GM15510 (cell line): Measurements from ENCODE around the gene PRKCA.

Experiments used
- POLR2A ChIP-seq: IDR thresholded peaks from 3 replicates; pipeline ENCODE4 v1.6.1; 2011; ENCODE audit warnings: borderline replicate concordance; ENCODE audit not compliant: insufficient read length; ENCODE audit errors: extremely low read depth

Gene PRKCA

GRCh38 chr17:66407864-66408263, 105.5 kb downstream of the PRKCA start:
- TF ChIP-seq POLR2A = no peak

- TF ChIP-seq POLR2A = no peak
These were observed 109.1 kb downstream of the PRKCA start for GRCh38 chr17:66411520-66411919.

GRCh38 chr17:66412857-66413558, 110.6 kb downstream of the PRKCA start:
- TF ChIP-seq POLR2A = no peak

- no peak for TF ChIP-seq POLR2A
These were observed 111.4 kb downstream of the PRKCA start for GRCh38 chr17:66413559-66414520.

GRCh38 chr17:66414561-66415175, 112.3 kb downstream of the PRKCA start:
- TF ChIP-seq POLR2A = no peak

- TF ChIP-seq POLR2A = no peak
These were observed 113.2 kb downstream of the PRKCA start for GRCh38 chr17:66415366-66416206.

GRCh38 chr17:66416207-66416940, 114.0 kb downstream of the PRKCA start:
- TF ChIP-seq POLR2A = no peak

- no peak for TF ChIP-seq POLR2A
These were observed 114.9 kb downstream of the PRKCA start for GRCh38 chr17:66417300-66417719.

GRCh38 chr17:66420961-66421371, 118.6 kb downstream of the PRKCA start:
- no peak for TF ChIP-seq POLR2A

- TF ChIP-seq POLR2A = no peak
These were observed 119.8 kb downstream of the PRKCA start for GRCh38 chr17:66422186-66422585.

GRCh38 chr17:66423056-66423955, 120.9 kb downstream of the PRKCA start:
- no peak for TF ChIP-seq POLR2A

GRCh38 chr17:66425756-66426396, 123.5 kb downstream of the PRKCA start:
- no peak for TF ChIP-seq POLR2A

- TF ChIP-seq POLR2A = no peak
These were observed 124.1 kb downstream of the PRKCA start for GRCh38 chr17:66426397-66427033.
